NCI-H1092 (cell line): Measurements from ENCODE around the gene RPS6KA1.
"Not testable (repeated sequence)": the region's sequence is repeated elsewhere in the genome, so short reads cannot be mapped to it uniquely, and the experiment has no call there.

ENCODE experiments used
- DNase-seq: peaks from one replicate; lab custom pipeline; 2025; lab: John Stamatoyannopoulos, UW

The RPS6KA1 gene

DNA sequence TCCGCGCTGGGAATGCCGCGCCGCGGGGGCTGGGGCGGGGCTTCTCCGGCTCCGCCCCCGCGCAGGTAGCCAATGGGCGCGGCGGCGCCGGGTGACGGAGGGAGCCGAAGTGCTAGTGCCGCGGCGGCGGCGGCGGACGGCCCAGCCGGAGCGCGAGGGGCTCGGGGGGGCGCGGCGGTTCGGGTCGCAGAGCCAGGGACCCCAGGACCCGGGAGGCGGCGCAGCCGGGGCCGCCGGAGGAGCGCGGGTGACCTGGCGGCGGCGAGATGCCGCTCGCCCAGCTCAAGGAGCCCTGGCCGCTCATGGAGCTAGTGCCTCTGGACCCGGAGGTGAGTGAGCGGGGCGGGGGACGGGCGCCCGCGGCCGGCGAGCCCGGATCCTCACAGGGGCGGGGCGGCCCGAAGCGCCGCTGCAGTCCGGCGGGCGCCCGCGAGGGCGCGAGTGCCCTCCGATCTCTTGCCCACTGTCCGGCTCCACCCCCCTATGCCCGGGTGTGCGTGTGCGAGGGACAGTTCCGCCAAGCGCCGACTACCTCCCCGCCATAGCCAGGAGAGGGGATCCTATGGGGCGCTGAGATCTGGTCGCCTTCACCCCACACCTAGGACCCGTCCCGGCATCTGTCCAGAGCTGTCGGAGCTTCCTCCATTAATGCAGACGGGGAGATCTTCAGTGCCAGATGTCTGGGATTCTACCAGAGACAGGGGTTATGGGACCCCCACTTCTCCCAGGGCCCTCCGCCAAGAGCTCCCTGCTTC is at the start of gene RPS6KA1:
Gene RPS6KA1, plus strand, starts transcription at position 107 of the 755 bp plus-strand sequence. Its CDS starts 160 bp downstream, at position 267.
- peak; percentile 65 for DNase-seq

DNA sequence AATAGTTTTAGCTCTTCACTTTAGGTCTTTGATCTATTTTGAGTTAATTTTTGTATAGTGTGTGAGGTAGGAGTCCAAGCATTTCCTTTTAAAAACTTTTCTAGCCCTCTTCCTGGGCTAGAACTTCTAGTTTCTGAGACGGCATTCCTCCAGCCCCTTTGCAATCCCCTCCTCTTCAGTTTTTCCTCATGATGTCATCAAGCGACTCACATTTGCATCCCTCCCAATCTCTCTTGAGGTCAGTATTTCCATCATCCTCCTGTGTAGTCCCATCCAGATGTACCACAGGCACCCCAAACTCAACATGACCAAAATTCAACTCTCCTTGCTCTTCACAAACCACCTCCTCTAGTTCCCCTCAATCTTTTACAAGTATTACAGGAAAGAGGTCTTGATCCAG is 46.6 kb upstream of the RPS6KA1 start:
- no peak for DNase-seq

GRCh38 chr1:26483980-26484379 is 45.6 kb upstream of the RPS6KA1 start:
- DNase-seq = no peak

DNA sequence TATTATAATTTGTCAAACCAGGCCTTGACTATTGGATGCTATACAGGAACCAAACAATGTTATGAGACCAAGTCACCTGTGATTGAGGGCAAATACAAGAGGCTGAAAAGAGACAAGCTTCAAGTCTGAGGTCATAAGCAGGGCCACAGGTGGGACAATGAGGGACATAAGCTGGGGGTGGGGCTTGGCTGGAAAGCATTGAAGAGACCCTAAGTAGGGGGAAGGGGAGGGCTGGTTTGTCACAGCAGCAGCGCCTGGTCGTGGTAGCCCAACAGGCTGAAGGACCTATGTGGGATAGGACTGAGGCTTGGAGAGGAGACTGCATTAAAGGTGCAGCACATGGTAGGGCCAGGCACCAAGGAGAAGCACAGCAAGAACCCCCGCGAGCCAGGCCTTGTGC is 39.4 kb upstream of the RPS6KA1 start:
- DNase-seq = no peak

DNA sequence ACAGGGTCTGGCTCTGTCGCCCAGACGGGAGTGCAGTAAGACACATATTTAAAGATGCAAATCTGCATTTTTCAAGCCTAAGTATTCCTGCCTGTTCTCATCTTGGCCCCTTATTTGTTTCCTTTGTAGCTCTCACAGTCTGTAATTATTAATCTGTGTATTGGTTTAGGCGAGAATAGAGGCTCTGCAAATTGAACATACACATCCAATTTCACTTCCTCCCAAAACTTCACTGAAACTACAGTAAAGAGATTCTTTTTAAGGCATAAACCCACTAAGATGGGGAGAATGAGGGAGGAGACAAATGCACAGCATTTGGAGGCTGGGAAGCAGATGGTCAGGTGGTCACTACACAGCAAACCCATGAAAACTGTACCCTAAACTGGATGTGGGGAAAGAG is 36.3 kb upstream of the RPS6KA1 start:
- no peak for DNase-seq

DNA sequence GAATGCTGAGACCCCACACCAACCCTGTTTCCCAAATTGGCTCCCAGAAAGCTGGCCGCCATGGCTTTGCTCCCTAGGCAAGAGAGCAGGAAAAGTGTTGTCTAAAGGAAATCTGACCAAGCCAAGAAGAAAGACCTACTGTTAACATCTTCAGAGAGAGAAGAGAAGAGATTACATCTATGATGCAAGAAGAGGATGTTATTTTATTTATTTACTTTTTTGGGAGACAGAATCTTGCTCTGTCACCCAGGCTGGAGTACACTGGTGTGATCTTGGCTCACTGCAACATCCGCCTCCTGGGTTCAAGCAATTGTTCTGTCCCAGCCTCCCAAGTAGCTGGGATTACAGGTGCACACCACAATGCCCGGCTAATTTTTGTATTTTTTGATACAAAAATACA is 35.6 kb upstream of the RPS6KA1 start:
- DNase-seq = no peak

- no peak for DNase-seq
Observed at GRCh38 chr1:26496861-26497260, 32.7 kb upstream of the RPS6KA1 start.

- no peak for DNase-seq
Observed at GRCh38 chr1:26498894-26499293, 30.7 kb upstream of the RPS6KA1 start.

DNA sequence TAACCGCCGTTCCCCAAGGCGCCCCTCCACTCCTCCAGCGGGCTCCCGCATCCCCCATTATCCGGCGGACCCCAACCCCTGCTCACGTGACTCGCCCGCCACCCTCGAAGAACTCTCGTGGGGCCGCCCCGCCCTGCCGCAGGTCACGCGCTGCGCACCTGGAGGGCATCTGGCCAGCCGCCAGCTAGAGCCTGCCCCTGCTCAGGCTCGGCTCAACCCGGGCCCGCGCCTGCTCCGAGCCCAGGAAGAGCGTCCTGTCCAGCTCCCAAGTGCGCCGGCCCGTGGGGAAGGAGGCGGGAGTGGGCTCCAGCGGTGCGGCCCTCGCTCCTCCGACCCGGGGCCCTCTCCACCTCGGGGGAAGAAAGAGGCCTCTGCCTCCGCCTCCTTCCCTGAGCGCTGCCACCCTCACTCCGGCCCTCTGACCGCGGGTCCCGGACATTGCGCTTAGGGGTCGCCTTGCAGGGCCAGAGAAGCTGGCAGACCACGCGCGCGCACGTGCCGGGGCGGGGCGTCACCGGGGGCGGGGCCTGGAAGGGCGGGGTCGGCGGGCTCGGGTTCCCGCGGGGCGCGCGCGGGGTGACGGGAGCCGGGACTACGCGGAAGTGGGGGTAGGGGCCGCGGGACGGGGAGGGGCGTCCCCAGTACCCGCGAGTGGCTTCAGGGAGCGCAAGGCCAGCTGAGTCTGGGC is 28.9 kb upstream of the RPS6KA1 start:
- peak; percentile 83 for DNase-seq

DNA sequence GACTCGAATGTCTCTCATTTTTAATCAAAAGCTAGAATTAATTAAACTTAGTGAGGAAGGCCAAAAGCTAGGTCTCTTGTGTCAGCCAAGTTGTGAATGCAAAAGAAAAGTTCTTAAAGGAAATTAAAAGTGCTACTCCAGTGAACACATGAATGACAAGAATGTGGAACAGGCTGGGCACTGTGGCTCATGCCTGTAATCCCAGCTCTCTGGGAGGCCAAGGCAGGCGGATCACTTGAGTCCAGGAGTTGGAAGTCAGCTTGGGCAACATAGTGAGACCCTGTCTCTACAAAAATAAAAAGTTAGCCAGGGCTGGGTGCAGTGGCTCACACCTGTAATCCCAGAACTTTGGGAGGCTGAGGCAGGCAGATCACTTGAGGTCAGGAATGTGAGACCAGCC is 18.9 kb upstream of the RPS6KA1 start:
- DNase-seq = not testable (repeated sequence)

DNA sequence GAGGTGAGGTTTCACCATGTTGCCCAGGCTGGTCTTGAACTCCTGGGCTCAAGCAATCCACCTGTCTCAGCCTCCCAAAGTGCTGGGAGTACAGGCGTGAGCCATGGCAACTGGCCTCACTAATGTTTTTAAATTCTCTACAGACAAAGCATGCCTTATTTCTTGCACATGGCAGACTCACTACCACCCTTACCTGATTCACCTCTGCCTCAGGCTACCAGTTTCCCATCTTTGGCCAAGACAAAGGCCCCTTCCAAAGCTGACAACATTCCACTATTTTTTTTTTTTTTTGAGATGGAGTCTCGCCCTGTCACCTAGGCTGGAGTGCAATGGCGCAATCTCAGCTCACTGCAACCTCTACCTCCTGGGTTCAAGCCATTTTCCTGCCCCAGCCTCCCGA is 13.7 kb upstream of the RPS6KA1 start:
- DNase-seq = not testable (repeated sequence)

- no peak for DNase-seq
Observed at GRCh38 chr1:26516987-26517765, 12.4 kb upstream of the RPS6KA1 start.

- DNase-seq = no peak
Observed at GRCh38 chr1:26517766-26518049, 11.9 kb upstream of the RPS6KA1 start.

DNA sequence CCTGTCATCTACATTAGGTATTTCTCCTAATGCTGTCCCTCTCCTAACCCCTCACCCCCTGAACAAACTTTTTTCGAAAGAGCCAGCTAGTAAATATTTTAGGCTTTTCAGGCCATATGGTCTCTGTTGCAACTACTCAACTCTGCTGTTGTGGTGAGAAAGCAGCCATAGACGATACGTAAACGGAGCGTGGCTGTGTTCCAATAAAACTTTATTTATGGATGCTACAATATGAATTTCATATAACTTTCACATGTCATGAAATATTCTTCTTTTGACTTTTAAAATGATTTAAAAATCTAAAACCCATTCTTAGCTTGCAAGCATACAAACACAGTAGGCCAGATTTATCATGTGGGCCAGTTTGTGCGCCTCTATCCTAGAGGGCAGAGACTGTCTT is 11.2 kb upstream of the RPS6KA1 start:
- DNase-seq = no peak

DNA sequence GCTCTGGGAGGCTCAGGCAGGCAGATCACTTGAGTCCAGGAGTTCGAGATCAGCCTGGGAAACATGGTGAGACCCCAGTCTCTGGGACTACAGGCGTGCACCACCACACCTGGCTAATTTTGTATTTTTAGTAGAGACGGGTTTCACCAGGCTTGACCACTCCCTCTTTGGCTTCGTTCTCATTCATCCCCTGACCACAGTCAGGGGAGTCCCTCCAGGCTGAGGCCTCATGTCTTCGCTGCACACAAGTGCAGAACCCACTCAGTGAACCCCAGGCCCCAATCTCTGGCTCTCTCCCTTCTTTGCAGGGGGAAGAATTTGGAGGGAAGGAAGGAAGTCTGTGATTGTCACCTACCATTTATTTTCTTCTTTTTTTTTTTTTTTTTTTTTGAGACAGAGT is 9.2 kb upstream of the RPS6KA1 start:
- no peak for DNase-seq

DNA sequence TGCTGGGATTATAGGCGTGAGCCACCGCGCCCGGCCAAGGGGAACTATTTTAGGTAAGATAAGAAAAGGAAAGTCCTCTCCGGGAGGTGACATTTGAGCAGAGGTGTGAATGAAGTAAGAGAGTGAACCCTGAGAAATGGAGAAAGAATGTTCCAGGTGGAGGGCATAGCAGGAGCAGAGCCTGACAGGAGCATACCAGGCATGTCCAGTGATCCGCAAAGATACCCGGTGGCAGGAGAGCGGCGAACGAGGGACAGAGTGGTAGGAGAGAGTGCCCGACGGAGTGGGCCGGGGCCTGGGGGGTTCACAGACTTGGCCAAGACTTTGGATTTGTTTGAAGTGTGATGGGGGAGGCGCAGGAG is 7.9 kb upstream of the RPS6KA1 start:
- no peak for DNase-seq

- no peak for DNase-seq
Observed at GRCh38 chr1:26522073-26522472, 7.5 kb upstream of the RPS6KA1 start.

GRCh38 chr1:26524181-26524580 is 5.4 kb upstream of the RPS6KA1 start:
- DNase-seq = no peak

DNA sequence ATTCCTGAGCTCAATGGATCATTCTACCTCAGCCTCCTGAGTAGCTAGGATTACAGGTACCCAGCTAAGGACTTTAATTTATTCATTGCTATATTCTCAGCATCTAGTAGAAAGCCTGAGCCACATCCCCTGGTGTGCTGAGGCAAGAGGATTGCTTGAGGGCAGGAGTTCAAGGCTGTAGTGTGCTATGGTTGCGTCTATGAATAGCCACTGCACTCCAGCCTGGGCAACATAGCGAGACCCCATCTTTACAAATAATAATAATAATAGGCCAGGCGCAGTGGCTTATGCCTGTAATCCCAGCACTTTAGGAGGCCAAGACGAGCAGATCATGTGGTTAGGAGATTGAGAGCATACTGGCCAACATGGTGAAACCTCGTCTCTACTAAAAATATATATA is 3.3 kb upstream of the RPS6KA1 start:
- no peak for DNase-seq

GRCh38 chr1:26529405-26529654 is 231 bp upstream of the RPS6KA1 start:
- no peak for DNase-seq

GRCh38 chr1:26530410-26530894 is 891 bp downstream of the RPS6KA1 start:
- DNase-seq = peak; percentile 18

DNA sequence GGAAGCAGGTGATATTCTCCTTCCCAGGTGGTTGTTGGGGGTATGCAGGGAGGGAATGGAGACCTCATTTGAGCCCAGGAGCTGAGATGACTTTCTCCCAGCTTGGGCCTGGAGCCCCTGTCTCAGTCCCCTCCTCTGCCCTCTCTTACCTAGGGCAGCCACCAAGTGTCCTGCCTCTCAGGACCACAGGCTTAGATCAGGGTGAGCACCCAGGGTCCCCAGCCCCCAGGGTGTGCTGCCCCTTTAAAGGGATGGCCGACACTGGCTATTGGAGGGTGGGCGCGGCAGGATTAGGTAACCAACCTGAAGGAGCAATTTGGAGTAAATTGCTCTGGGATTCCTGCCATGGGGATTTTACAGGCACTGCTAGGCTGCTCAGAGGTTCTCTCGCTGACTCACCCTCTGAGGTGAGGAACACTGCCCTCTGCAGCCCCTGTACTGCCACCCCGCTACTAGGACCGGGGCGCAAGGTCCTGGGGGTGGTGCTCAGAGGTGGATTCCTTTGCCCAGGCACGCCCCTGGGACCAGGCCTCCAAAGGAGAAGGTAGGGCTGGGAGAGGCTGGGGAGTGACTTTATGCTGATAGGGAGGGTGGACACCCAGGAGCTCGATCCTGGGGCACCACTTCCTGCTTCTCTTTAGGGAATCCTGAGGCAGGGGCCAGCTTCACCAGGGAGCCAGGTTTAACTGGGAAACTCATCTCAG is 1.5 kb downstream of the RPS6KA1 start:
- peak; percentile 90 for DNase-seq

DNA sequence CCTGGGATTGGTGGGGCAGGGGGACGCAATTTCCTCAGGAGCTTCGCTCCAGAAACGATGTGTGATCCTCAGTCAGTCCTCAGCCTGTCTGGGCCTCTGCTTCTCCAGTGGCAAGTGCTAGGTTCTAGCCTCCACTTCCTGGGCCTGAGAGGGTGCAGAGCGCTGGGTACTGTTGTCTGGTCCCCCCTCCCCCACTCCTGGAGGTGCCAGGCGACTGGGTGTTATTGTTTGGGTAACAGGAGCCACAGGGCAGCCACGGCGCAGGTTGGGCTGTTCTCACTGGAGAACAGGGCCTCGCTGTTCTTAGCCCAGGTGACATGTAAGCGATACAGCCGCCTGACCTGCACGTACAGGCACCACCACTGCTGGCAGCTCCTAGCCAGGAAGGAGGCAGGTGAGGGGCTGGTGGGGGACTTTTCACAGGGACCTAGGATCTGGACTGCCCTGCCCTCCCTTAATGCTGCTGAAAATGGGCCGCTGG is 2.1 kb downstream of the RPS6KA1 start:
- DNase-seq = no peak
